ENCODE data around the gene MTERF4.

DNA sequence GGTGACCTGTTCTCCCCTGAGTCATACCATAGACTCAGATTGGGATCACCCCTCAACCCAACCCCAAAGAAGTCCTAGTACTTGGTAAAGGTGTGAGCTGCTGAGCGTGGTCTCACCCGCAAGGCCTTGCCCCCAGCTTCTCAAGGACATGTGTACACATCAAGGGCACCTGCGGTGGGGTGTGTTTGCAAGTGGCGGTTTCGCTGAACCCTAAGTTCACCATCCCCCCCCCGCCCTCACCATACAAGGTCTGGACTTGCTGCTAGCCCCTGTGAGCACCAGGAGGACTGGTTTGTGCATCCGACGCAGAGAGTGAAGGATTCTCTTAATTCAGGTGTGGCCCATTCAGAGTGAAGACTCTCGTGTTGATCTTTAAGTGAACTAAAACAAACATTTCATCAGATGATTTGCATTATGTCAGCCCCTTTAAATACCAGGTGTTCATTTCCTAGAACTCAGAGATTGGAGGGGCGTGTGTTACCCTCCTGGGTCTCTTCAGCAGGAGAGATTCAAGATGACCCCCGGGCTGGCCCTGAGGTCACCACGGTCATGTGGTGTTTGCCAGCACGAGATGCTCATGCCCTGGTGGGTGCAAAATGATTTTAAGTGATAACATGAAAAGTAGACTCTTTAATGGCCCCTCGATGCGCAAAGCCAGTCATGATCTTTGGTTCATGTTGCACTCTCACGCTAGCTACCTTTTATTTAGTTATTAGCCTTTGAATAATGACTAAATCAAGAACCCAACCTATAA is 27.8 kb downstream of the MTERF4 start:
- TF ChIP-seq, protein P1, sequence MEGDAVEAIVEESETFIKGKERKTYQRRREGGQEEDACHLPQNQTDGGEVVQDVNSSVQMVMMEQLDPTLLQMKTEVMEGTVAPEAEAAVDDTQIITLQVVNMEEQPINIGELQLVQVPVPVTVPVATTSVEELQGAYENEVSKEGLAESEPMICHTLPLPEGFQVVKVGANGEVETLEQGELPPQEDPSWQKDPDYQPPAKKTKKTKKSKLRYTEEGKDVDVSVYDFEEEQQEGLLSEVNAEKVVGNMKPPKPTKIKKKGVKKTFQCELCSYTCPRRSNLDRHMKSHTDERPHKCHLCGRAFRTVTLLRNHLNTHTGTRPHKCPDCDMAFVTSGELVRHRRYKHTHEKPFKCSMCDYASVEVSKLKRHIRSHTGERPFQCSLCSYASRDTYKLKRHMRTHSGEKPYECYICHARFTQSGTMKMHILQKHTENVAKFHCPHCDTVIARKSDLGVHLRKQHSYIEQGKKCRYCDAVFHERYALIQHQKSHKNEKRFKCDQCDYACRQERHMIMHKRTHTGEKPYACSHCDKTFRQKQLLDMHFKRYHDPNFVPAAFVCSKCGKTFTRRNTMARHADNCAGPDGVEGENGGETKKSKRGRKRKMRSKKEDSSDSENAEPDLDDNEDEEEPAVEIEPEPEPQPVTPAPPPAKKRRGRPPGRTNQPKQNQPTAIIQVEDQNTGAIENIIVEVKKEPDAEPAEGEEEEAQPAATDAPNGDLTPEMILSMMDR (IDR thresholded peaks at IDR 0.05), result no peak
- no peak for TF ChIP-seq POLR2A (IDR thresholded peaks at IDR 0.05)

All from uterus (tissue), 2 donors.